SK-N-SH (cell line): ENCODE measurements around the gene ZNF865. TPM values are rescaled to one million over a fixed set of nuclear protein-coding genes. Genes with fewer than 3 reads are reported as not detected.

Experiments used
- CTCF ChIA-PET: fragments of 300-600, 350-600 bp; formaldehyde crosslinking; extraction: SDS; loops from one replicate; lab custom pipeline; 2021; lab: Yijun Ruan, JAX
- POLR2A ChIA-PET: fragments of 350-600 bp; sonication (Branson Sonifier 250); formaldehyde crosslinking; extraction: SDS; loops from one replicate; lab custom pipeline; 2020; ENCODE audit warnings: antibody characterized with exemption, inconsistent platforms; lab: Yijun Ruan, JAX
- DNase-seq: peaks from one replicate; pipeline ENCODE4 v3.0.0; 2012
- H2AFZ ChIP-seq: fragments of 200-600 bp; sonication (generic); 2 replicates; pipeline ENCODE4 v1.8.1; 2016; ENCODE audit warnings: antibody characterized with exemption, mild to moderate bottlenecking, low read depth
- H3F3A ChIP-seq: fragments of 200-600 bp; sonication (generic); replicated peaks from 2 replicates; pipeline ENCODE3; 2016; ENCODE audit warnings: antibody characterized with exemption, mild to moderate bottlenecking; ENCODE audit not compliant: insufficient read depth
- H3K27ac ChIP-seq, 2 experiments: fragments of 200-500 bp in 1 of 2; fragments of 200-600 bp in 1 of 2; sonication (Bioruptor generic) in 1 of 2; sonication (generic), shearing (Covaris generic) in 1 of 2; 2 replicates each; pipeline versions ENCODE4 v1.5.1 to v1.6.1; 2014 to 2016; ENCODE audit warnings: low read depth in 2 of 2, inconsistent platforms in 1 of 2, low read length in 1 of 2, mild to moderate bottlenecking in 1 of 2, mixed read lengths in 1 of 2
- H3K27me3 ChIP-seq: fragments of 200-600 bp; sonication (generic), shearing (Covaris generic); 2 replicates; pipeline ENCODE4 v1.6.1; 2016; ENCODE audit warnings: mixed run types; ENCODE audit not compliant: insufficient read depth
- H3K36me3 ChIP-seq, 2 experiments: fragments of 200-500 bp in 1 of 2; fragments of 200-600 bp in 1 of 2; sonication (Bioruptor generic) in 1 of 2; sonication (generic) in 1 of 2; replicated peaks in 1 of 2; 2 replicates each; pipeline versions ENCODE3 to v1.5.1; 2014 to 2016; ENCODE audit warnings: low read length in 1 of 2, mild to moderate bottlenecking in 1 of 2; ENCODE audit not compliant: insufficient read depth in 2 of 2, control insufficient read depth in 1 of 2
- H3K4me1 ChIP-seq, 2 experiments: fragments of 200-500 bp in 1 of 2; fragments of 200-600 bp in 1 of 2; sonication (Bioruptor generic) in 1 of 2; sonication (generic), shearing (Covaris generic) in 1 of 2; 2 replicates each; pipeline versions ENCODE4 v1.5.1 to v1.6.1; 2014 to 2016; ENCODE audit warnings: low read depth in 1 of 2, low read length in 1 of 2, mixed run types in 1 of 2; ENCODE audit not compliant: insufficient read depth in 2 of 2, control insufficient read depth in 1 of 2
- H3K4me2 ChIP-seq: fragments of 200-600 bp; sonication (generic), shearing (Covaris generic); 2 replicates; pipeline ENCODE4 v1.6.1; 2017; ENCODE audit warnings: mixed run types
- H3K4me3 ChIP-seq, 2 experiments: fragments of 200-500 bp in 1 of 2; fragments of 200-600 bp in 1 of 2; sonication (Bioruptor generic) in 1 of 2; sonication (generic), shearing (Covaris generic) in 1 of 2; 2 replicates each; pipeline versions ENCODE4 v1.5.1 to v1.8.1; 2014 to 2016; ENCODE audit warnings: low read depth in 2 of 2, inconsistent platforms in 1 of 2, low read length in 1 of 2, mild to moderate bottlenecking in 1 of 2, mixed read lengths in 1 of 2, moderate library complexity in 1 of 2
- H3K79me2 ChIP-seq: fragments of 200-600 bp; sonication (generic); 2 replicates; pipeline ENCODE4 v1.8.1; 2017; ENCODE audit warnings: mild to moderate bottlenecking; ENCODE audit not compliant: insufficient read depth
- H3K9ac ChIP-seq: fragments of 200-600 bp; sonication (generic); 2 replicates; pipeline ENCODE4 v1.6.1; 2017; ENCODE audit warnings: mixed run types
- H3K9me2 ChIP-seq: fragments of 200-600 bp; sonication (generic); 2 replicates; pipeline ENCODE4 v1.6.1; 2017; ENCODE audit warnings: mixed run types
- H3K9me3 ChIP-seq: fragments of 200-600 bp; sonication (generic); 2 replicates; pipeline ENCODE4 v1.6.1; 2017; ENCODE audit warnings: mixed run types, mild to moderate bottlenecking, moderate library complexity
- H4K20me1 ChIP-seq: fragments of 200-600 bp; sonication (generic); 2 replicates; pipeline ENCODE4 v1.6.1; 2017; ENCODE audit warnings: mild to moderate bottlenecking, mixed run types; ENCODE audit not compliant: insufficient read depth
- CHD2 ChIP-seq: fragments of 150-350 bp; IDR thresholded peaks from 2 replicates; pipeline ENCODE4 v1.6.1; 2018; ENCODE audit warnings: low read length; ENCODE audit not compliant: partially characterized antibody
- CTCF ChIP-seq: fragments of 200-600 bp; sonication (generic); IDR thresholded peaks from 2 replicates; pipeline ENCODE4 v1.6.1; 2017; ENCODE audit warnings: antibody characterized with exemption, mild to moderate bottlenecking, moderate library complexity
- EP300 ChIP-seq, 2 experiments: IDR thresholded peaks; 2 replicates each; pipeline versions ENCODE4 v1.4.0 to v1.6.1; 2012; ENCODE audit warnings: borderline replicate concordance in 1 of 2, low read depth in 1 of 2, low read length in 1 of 2
- FOSL2 ChIP-seq: IDR thresholded peaks from 2 replicates; pipeline ENCODE4 v1.4.0; 2012; ENCODE audit warnings: low read depth, mild to moderate bottlenecking, moderate library complexity, borderline replicate concordance
- FOXM1 ChIP-seq: IDR thresholded peaks from 2 replicates; pipeline ENCODE4 v1.4.0; 2012; ENCODE audit warnings: low read depth, mild to moderate bottlenecking
- GABPA ChIP-seq: IDR thresholded peaks from 2 replicates; pipeline ENCODE4 v1.4.0; 2012; ENCODE audit warnings: low read depth, mild to moderate bottlenecking
- GATA2 ChIP-seq: sonication (generic); formaldehyde crosslinking; IDR thresholded peaks from 2 replicates; pipeline ENCODE4 v1.5.0; 2020; ENCODE audit warnings: mild to moderate bottlenecking, missing genetic modification reagents
- IRF3 ChIP-seq: fragments of 150-350 bp; IDR thresholded peaks from 2 replicates; pipeline ENCODE4 v1.6.1; 2016; ENCODE audit warnings: mild to moderate bottlenecking, low read depth, low read length
- NFIC ChIP-seq: IDR thresholded peaks from 2 replicates; pipeline ENCODE4 v1.4.0; 2012; ENCODE audit warnings: borderline replicate concordance
- POLR2AphosphoS5 ChIP-seq: IDR thresholded peaks from 2 replicates; pipeline ENCODE4 v1.6.1; 2012; ENCODE audit warnings: low read depth, low read length
- RAD21 ChIP-seq: IDR thresholded peaks from 2 replicates; pipeline ENCODE4 v1.6.1; 2012; ENCODE audit warnings: mild to moderate bottlenecking, low read length
- RFX5 ChIP-seq: IDR thresholded peaks from 2 replicates; pipeline ENCODE4 v1.6.1; 2012; ENCODE audit warnings: mild to moderate bottlenecking, improper control_type of control experiment, low read length
- SMC3 ChIP-seq: IDR thresholded peaks from 2 replicates; pipeline ENCODE4 v1.6.1; 2012; ENCODE audit warnings: low read depth, low read length, improper control_type of control experiment
- TAF1 ChIP-seq: IDR thresholded peaks from 2 replicates; pipeline ENCODE4 v1.6.1; 2012; ENCODE audit warnings: low read depth, mild to moderate bottlenecking, low read length, moderate library complexity, borderline replicate concordance
- TCF12 ChIP-seq: IDR thresholded peaks from 2 replicates; pipeline ENCODE4 v1.4.0; 2012
- TEAD4 ChIP-seq: IDR thresholded peaks from 2 replicates; pipeline ENCODE4 v1.4.0; 2012; ENCODE audit warnings: mild to moderate bottlenecking, borderline replicate concordance; ENCODE audit not compliant: insufficient read depth
- USF2 ChIP-seq: fragments of 150-350 bp; IDR thresholded peaks from 2 replicates; pipeline ENCODE4 v1.6.1; 2017; ENCODE audit warnings: antibody characterized with exemption, low read length, low read depth, borderline replicate concordance
- WGBS: methylation state at CpG from one replicate; pipeline ENCODE4 v1.1.6; 2017; ENCODE audit warnings: low lambda C conversion rate; 5-methylcytosine and 5-hydroxymethylcytosine counted together
- polyA plus RNA-seq, 3 experiments: library from polyadenylated mRNA; depleted of rRNA; stranded (reverse); fragments of >200 nt; gene quantifications; 2 replicates each; pipeline ENCODE4 v1.2.3, GENCODE V29; 2012

Gene ZNF865
- polyA plus RNA-seq, 1 of the 3 experiments (the other 2 are of a cell fraction) = 5.0 TPM

GRCh38 chr19:55598719-55599467, 6.6 kb upstream of the ZNF865 start:
- TF ChIP-seq IRF3 (no peak), POLR2AphosphoS5 (0 out of 2 replicates have a peak, but pooled peaks have one; percentile 15), USF2 (no peak), TAF1 (peak; percentile 56; the same call in 1 of the 2 replicates)
- Histone ChIP-seq H3K9ac (peak overlapping the region; percentile 99), H3K27me3 (no peaks in the 10 kb centered on the region), H3K27ac (peak overlapping the region; percentile 98 to 99), H3K4me3 (peak overlapping the region; percentile 67 to 91), H3K36me3 (peaks cover 18 to 24% of the 10 kb centered on the region in 2 experiments), H3K4me2 (peak overlapping the region; percentile 94), H3K9me3 (no peaks in the 10 kb centered on the region), H4K20me1 (no peaks in the 10 kb centered on the region), H3K4me1 (peaks cover 6 to 13% of the 10 kb centered on the region in 2 experiments; a peak in 3 of 4 replicates), H3K9me2 (no peaks in the 10 kb centered on the region), H3K79me2 (peaks cover 18% of the 10 kb centered on the region), H2AFZ (no peak overlapping the region), H3F3A (peaks cover 16% of the 10 kb centered on the region)
- POLR2A ChIA-PET = interaction anchor here (0.6 to 3.3 kb wide), 9 partner anchors 12 to 1484 kb away, joined by 3 to 32 read pairs (median 5); partner anchors contain the start of genes UBE2S, ZNF579, ZNF628 and ZNF784
- peak; percentile 88 for DNase-seq
- WGBS = 14% methylated on average over 13 of the region's 26 CpGs
- CTCF ChIA-PET = interaction anchor here (1.9 to 2.3 kb wide), 2 partner anchors 11 to 82 kb away, joined by 7 to 8 read pairs; no protein-coding TSS in a partner anchor

GRCh38 chr19:55599468-55599841, 6.0 kb upstream of the ZNF865 start, which contains the start of gene FIZ1:
TSS of gene FIZ1 (minus strand) at chr19:55599517. CDS start at chr19:55597865, 1,652 bp downstream.
- Histone ChIP-seq H3K9ac (peak within 1 kb of the TSS; percentile 99), H3K9me2 (no peaks in the 10 kb centered on the region), H2AFZ (peak within 1 kb of the TSS; percentile 90), H3F3A (peaks cover 21% of the 10 kb centered on the region), H3K79me2 (peaks cover 18% of the 10 kb centered on the region), H3K36me3 (peaks cover 17 to 24% of the 10 kb centered on the region in 2 experiments), H3K27ac (peak within 1 kb of the TSS; percentile 98 to 99), H3K4me3 (peak within 1 kb of the TSS; percentile 67 to 91), H3K4me1 (peaks cover 9 to 13% of the 10 kb centered on the region in 2 experiments; a peak in 3 of 4 replicates), H3K9me3 (no peaks in the 10 kb centered on the region), H3K27me3 (no peaks in the 10 kb centered on the region), H3K4me2 (peak within 1 kb of the TSS; percentile 94), H4K20me1 (no peaks in the 10 kb centered on the region)
- ChIA-PET POLR2A (interaction anchor here (0.6 to 3.3 kb wide), 12 partner anchors 12 to 192 kb away, joined by 3 to 32 read pairs (median 4); partner anchors contain the start of genes U2AF2, UBE2S, ZNF579 and ZNF628), CTCF (interaction anchor here (0.7 to 2.3 kb wide), 5 partner anchors 11 to 123 kb away, joined by 3 to 8 read pairs (median 3); partner anchors contain the start of gene ZNF628)
- under 1% methylated on average over 23 of the region's 23 CpGs for WGBS
- peak; percentile 89 for DNase-seq
- TF ChIP-seq GABPA (peak; percentile 89), CHD2 (peak; percentile 92), FOXM1 (no peak), RAD21 (no peak), CTCF (no peak), RFX5 (0 out of 2 replicates have a peak, but pooled peaks have one; percentile 9), FOSL2 (no peak), IRF3 (no peak), EP300 (IDR thresholded peaks at IDR 0.05; ENCODE audit: borderline replicate concordance in 1 of 2, low read depth in 1 of 2, low read length in 1 of 2) (peak in 1 of 2 experiments; percentile 21; a peak in 1 of 4 replicates), NFIC (peak; percentile 65; the same call in 1 of the 2 replicates), TEAD4 (0 out of 2 replicates have a peak, but pooled peaks have one; percentile 14), SMC3 (no peak), TAF1 (peak; percentile 40), POLR2AphosphoS5 (0 out of 2 replicates have a peak, but pooled peaks have one; percentile 9), USF2 (no peak), TCF12 (0 out of 2 replicates have a peak, but pooled peaks have one; percentile 19), GATA2 (CRISPR knock-in tag) (no peak)
